ENCODE data around the gene TMA7.
A peak's percentile ranks its signal among the peaks of the same experiment; 100 is the strongest.

Gene TMA7

DNA sequence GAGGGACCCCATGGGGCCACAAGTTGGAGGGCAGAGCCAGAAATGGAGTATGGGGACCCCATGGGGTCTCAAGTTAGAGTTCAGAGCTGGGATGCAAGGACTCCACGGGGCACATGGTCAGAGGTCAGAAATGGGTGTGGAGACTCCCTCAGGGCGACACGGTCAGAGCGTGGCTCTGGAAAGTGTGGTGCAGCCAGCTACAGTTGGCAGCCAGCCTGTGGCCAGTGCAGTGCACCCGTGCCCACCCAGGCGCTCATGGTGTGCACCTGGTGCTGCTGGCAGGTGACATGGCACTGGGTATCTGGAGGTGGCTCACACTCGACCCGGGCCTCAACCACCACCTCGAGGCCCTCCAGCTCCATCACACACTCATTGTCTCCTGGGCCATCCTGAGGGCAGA is 21.4 kb upstream of the TMA7 start:
- no peaks in the 10 kb centered on the region for H3K9me3 ChIP-seq (ENCODE audit: severe bottlenecking)
- no peak for TF ChIP-seq CTCF (IDR thresholded peaks at IDR 0.05; ENCODE audit: low read depth, low read length)
- peaks cover 72% of the 10 kb centered on the region for H3K36me3 ChIP-seq
- H3K27ac ChIP-seq = no peak overlapping the region
- H3K4me3 ChIP-seq (ENCODE audit: low read depth, low read length) = no peak overlapping the region
- H3K27me3 ChIP-seq (ENCODE audit: insufficient read depth, low read depth, severe bottlenecking) = no peaks in the 10 kb centered on the region
- no peak for DNase-seq

- Histone ChIP-seq H3K4me3 (ENCODE audit: low read depth, low read length) (no peak overlapping the region), H3K27ac (no peak overlapping the region), H3K9me3 (ENCODE audit: severe bottlenecking) (no peaks in the 10 kb centered on the region), H3K27me3 (ENCODE audit: insufficient read depth, low read depth, severe bottlenecking) (no peaks in the 10 kb centered on the region), H3K36me3 (peaks cover 72% of the 10 kb centered on the region)
- no peak for TF ChIP-seq CTCF (IDR thresholded peaks at IDR 0.05; ENCODE audit: low read depth, low read length)
- DNase-seq = no peak
Measured at GRCh38 chr3:48419149-48419548, 20.9 kb upstream of the TMA7 start.

DNA sequence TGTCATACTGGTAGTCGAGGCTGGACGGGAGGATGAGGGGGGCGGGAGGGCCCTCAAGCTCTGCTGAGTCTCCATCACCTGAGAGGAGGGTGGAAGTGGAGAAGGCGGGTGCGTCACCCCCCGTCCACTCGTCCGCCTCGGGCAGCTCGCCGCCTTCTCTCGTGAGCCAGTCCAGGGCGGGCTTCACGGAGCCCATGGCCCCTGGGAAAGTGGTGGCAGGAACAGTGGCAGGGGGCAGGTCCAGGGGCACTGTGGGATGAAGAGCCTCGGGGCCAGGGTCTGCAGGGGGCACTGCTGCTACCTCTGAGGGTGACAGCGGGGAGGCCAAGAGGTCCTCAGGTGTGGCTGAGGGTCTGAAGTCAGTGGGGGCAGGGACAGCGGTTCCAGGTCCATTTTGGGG is 20.5 kb upstream of the TMA7 start:
- H3K4me3 ChIP-seq (ENCODE audit: low read depth, low read length) = no peak overlapping the region
- TF ChIP-seq CTCF (IDR thresholded peaks at IDR 0.05; ENCODE audit: low read depth, low read length) = no peak
- H3K36me3 ChIP-seq = peaks cover 73% of the 10 kb centered on the region
- H3K9me3 ChIP-seq (ENCODE audit: severe bottlenecking) = no peaks in the 10 kb centered on the region
- no peaks in the 10 kb centered on the region for H3K27me3 ChIP-seq (ENCODE audit: insufficient read depth, low read depth, severe bottlenecking)
- no peak overlapping the region for H3K27ac ChIP-seq
- no peak for DNase-seq

DNA sequence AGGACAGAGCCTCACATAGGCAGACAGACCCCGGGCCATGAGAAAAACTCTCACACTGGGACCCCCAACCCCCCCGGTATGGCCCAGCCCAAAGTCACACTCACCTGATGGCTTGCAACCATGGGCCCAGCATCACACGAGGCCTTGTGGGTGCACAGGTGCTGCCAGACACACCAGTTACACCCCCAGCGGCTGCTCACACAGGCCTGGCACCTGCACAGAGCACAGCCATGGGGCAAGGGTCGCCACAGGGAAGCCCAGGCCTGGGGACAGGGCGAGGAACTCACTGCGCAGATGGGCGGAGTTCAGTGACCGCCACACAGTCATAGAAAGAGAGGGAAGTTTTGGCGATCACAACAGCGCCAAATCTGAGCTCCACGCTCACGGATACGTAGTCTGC is 19.5 kb upstream of the TMA7 start:
- Histone ChIP-seq H3K27ac (no peak overlapping the region), H3K36me3 (peaks cover 72% of the 10 kb centered on the region), H3K4me3 (ENCODE audit: low read depth, low read length) (no peak overlapping the region), H3K27me3 (ENCODE audit: insufficient read depth, low read depth, severe bottlenecking) (no peaks in the 10 kb centered on the region), H3K9me3 (ENCODE audit: severe bottlenecking) (no peaks in the 10 kb centered on the region)
- DNase-seq = no peak
- TF ChIP-seq CTCF (IDR thresholded peaks at IDR 0.05; ENCODE audit: low read depth, low read length) = no peak

DNA sequence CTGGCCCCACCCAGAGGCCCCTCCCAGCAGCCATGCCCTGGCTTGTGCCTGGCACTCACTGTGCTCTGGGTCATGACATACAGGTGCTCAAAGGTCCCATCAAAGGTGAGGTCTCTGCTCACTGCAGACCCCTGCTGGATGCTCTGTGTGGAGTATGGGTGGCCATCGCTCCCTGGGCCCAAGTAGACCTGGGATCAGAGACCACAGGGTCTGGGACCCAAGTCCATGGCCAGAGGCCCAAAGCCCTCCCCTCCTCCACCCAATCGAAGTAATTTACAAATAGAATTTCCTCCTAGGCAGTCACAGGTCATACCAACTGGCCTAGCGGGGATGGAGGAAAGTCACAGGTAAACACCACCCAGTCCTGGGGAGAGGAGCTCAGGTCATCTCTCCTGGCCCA is 17.8 kb upstream of the TMA7 start:
- Histone ChIP-seq H3K4me3 (ENCODE audit: low read depth, low read length) (no peak overlapping the region), H3K36me3 (peaks cover 54% of the 10 kb centered on the region), H3K27me3 (ENCODE audit: insufficient read depth, low read depth, severe bottlenecking) (no peaks in the 10 kb centered on the region), H3K27ac (no peak overlapping the region), H3K9me3 (ENCODE audit: severe bottlenecking) (no peaks in the 10 kb centered on the region)
- TF ChIP-seq CTCF (IDR thresholded peaks at IDR 0.05; ENCODE audit: low read depth, low read length) = peak; percentile 45
- no peak for DNase-seq

- peaks cover 51% of the 10 kb centered on the region for H3K36me3 ChIP-seq
- DNase-seq = no peak
- H3K27ac ChIP-seq = no peak overlapping the region
- no peaks in the 10 kb centered on the region for H3K9me3 ChIP-seq (ENCODE audit: severe bottlenecking)
- H3K27me3 ChIP-seq (ENCODE audit: insufficient read depth, low read depth, severe bottlenecking) = no peaks in the 10 kb centered on the region
- no peak for TF ChIP-seq CTCF (IDR thresholded peaks at IDR 0.05; ENCODE audit: low read depth, low read length)
- no peak overlapping the region for H3K4me3 ChIP-seq (ENCODE audit: low read depth, low read length)
Measured at GRCh38 chr3:48422681-48423080, 17.4 kb upstream of the TMA7 start.

Measured in WERI-Rb-1 (cell line).